H9 (cell line): ENCODE measurements around the gene RAB30. TPM values are rescaled to one million over a fixed set of nuclear protein-coding genes. Genes with fewer than 3 reads are reported as not detected.

Source experiments
- DNase-seq: peaks from one replicate; pipeline ENCODE4 v3.0.0-alpha.2; 2017
- H2AFZ ChIP-seq: one replicate; pipeline ENCODE4 v1.6.1; 2013; ENCODE audit warnings: mild to moderate bottlenecking, low read length, control low read depth, moderate library complexity
- H2AK5ac ChIP-seq: 2 replicates; pipeline ENCODE4 v1.6.1; 2013; ENCODE audit warnings: low read length, control low read depth, mixed read lengths; ENCODE audit not compliant: insufficient read length
- H2BK120ac ChIP-seq: one replicate; pipeline ENCODE4 v1.6.1; 2013; ENCODE audit warnings: low read depth, mild to moderate bottlenecking, low read length, control low read depth, inconsistent platforms; ENCODE audit not compliant: poor library complexity, severe bottlenecking
- H2BK12ac ChIP-seq: 2 replicates; pipeline ENCODE4 v1.6.1; 2013; ENCODE audit warnings: low read length, control low read depth, mixed read lengths, low read depth; ENCODE audit not compliant: insufficient read length
- H2BK15ac ChIP-seq: 2 replicates; pipeline ENCODE4 v1.6.1; 2013; ENCODE audit warnings: low read depth, low read length, control low read depth
- H2BK20ac ChIP-seq: one replicate; pipeline ENCODE4 v1.6.1; 2013; ENCODE audit warnings: low read depth, mild to moderate bottlenecking, low read length, control low read depth, inconsistent platforms; ENCODE audit not compliant: poor library complexity, severe bottlenecking
- H2BK5ac ChIP-seq: 2 replicates; pipeline ENCODE4 v1.6.1; 2013; ENCODE audit warnings: low read length, control low read depth, mixed read lengths; ENCODE audit not compliant: insufficient read length
- H3K14ac ChIP-seq: 2 replicates; pipeline ENCODE4 v1.6.1; 2013; ENCODE audit warnings: low read length, control low read depth; ENCODE audit not compliant: insufficient read depth
- H3K18ac ChIP-seq: 2 replicates; pipeline ENCODE4 v1.6.1; 2013; ENCODE audit warnings: low read depth, mild to moderate bottlenecking, mixed read lengths, low read length, control low read depth; ENCODE audit not compliant: insufficient read length
- H3K23ac ChIP-seq: 2 replicates; pipeline ENCODE4 v1.6.1; 2013; ENCODE audit warnings: low read length, control low read depth, mixed read lengths, low read depth; ENCODE audit not compliant: insufficient read length
- H3K23me2 ChIP-seq: 2 replicates; pipeline ENCODE4 v1.6.1; 2013; ENCODE audit warnings: low read depth, mild to moderate bottlenecking, mixed read lengths, low read length, control low read depth; ENCODE audit not compliant: insufficient read length, poor library complexity, severe bottlenecking
- H3K27ac ChIP-seq: 2 replicates; pipeline ENCODE4 v1.5.1; 2013; ENCODE audit warnings: low read length, control low read depth, mixed read lengths, low read depth; ENCODE audit not compliant: insufficient read length
- H3K27me3 ChIP-seq: 2 replicates; pipeline ENCODE4 v1.6.1; 2013; ENCODE audit warnings: low read length, control low read depth, inconsistent platforms; ENCODE audit not compliant: insufficient read depth
- H3K4ac ChIP-seq: 2 replicates; pipeline ENCODE4 v1.6.1; 2013; ENCODE audit warnings: low read depth, mild to moderate bottlenecking, control low read depth, inconsistent platforms, low read length, moderate library complexity
- H3K4me1 ChIP-seq: 2 replicates; pipeline ENCODE4 v1.6.1; 2013; ENCODE audit warnings: low read length, control low read depth, inconsistent platforms; ENCODE audit not compliant: insufficient read depth
- H3K4me2 ChIP-seq: 2 replicates; pipeline ENCODE4 v1.6.1; 2013; ENCODE audit warnings: low read length, control low read depth, mixed read lengths; ENCODE audit not compliant: insufficient read length, insufficient read depth
- H3K56ac ChIP-seq: 2 replicates; pipeline ENCODE4 v1.6.1; 2013; ENCODE audit warnings: low read depth, mild to moderate bottlenecking, mixed read lengths, low read length, control low read depth; ENCODE audit not compliant: insufficient read length
- H3K79me1 ChIP-seq: 2 replicates; pipeline ENCODE4 v1.6.1; 2013; ENCODE audit warnings: low read depth, mild to moderate bottlenecking, moderate library complexity, low read length, control low read depth, inconsistent platforms; ENCODE audit not compliant: insufficient read depth, poor library complexity, severe bottlenecking
- H3K79me2 ChIP-seq: 2 replicates; pipeline ENCODE4 v1.6.1; 2013; ENCODE audit warnings: low read length, control low read depth, inconsistent platforms; ENCODE audit not compliant: insufficient read depth
- H3K9ac ChIP-seq: 2 replicates; pipeline ENCODE4 v1.6.1; 2013; ENCODE audit warnings: low read length, control low read depth, mixed read lengths; ENCODE audit not compliant: insufficient read length; ENCODE audit errors: extremely low read depth
- H3K9me3 ChIP-seq: one replicate; pipeline ENCODE4 v1.6.1; 2013; ENCODE audit warnings: low read depth, low read length, inconsistent platforms; ENCODE audit not compliant: control insufficient read depth
- H3T11ph ChIP-seq: one replicate; pipeline ENCODE4 v1.6.1; 2013; ENCODE audit warnings: mild to moderate bottlenecking, low read length, control low read depth, inconsistent platforms
- H4K20me1 ChIP-seq: one replicate; pipeline ENCODE4 v1.6.1; 2013; ENCODE audit not compliant: control insufficient read depth, insufficient read length, insufficient read depth
- H4K5ac ChIP-seq: 2 replicates; pipeline ENCODE4 v1.6.1; 2013; ENCODE audit warnings: low read depth, mild to moderate bottlenecking, mixed read lengths, low read length, control low read depth; ENCODE audit not compliant: insufficient read length
- H4K8ac ChIP-seq: replicated peaks from 2 replicates; pipeline ENCODE4 v1.6.1; 2013; ENCODE audit warnings: low read length, control low read depth, mixed read lengths, low read depth; ENCODE audit not compliant: insufficient read length
- H4K91ac ChIP-seq: 2 replicates; pipeline ENCODE4 v1.6.1; 2013; ENCODE audit warnings: low read depth, mild to moderate bottlenecking, moderate library complexity, mixed read lengths, low read length, control low read depth; ENCODE audit not compliant: insufficient read length
- H3K27ac Mint-ChIP-seq, 3 experiments: 2 replicates in 2 of 3; 3 replicates in 1 of 3; pipeline ENCODE4 v1.8.0; 2020 to 2021; ENCODE audit warnings: mixed read lengths in 3 of 3, mild to moderate bottlenecking in 1 of 3, moderate library complexity in 1 of 3
- H3K27me3 Mint-ChIP-seq: 2 replicates; pipeline ENCODE4 v1.8.0; 2021; ENCODE audit warnings: low read depth, mild to moderate bottlenecking, moderate library complexity, mixed read lengths
- H3K36me3 Mint-ChIP-seq, 3 experiments: 2 replicates in 2 of 3; 3 replicates in 1 of 3; pipeline ENCODE4 v1.8.0; 2020 to 2021; ENCODE audit warnings: low read depth in 3 of 3, mixed read lengths in 3 of 3; ENCODE audit not compliant: insufficient read depth in 1 of 3
- H3K4me1 Mint-ChIP-seq, 2 experiments: 2 replicates each; pipeline ENCODE4 v1.8.0; 2020; ENCODE audit warnings: mixed read lengths in 2 of 2
- H3K4me3 Mint-ChIP-seq, 2 experiments: 2 replicates in 1 of 2; 3 replicates in 1 of 2; pipeline ENCODE4 v1.8.0; 2020 to 2021; ENCODE audit warnings: mild to moderate bottlenecking in 2 of 2, mixed read lengths in 2 of 2, moderate library complexity in 1 of 2
- H3K9me3 Mint-ChIP-seq, 2 experiments: 2 replicates in 1 of 2; 3 replicates in 1 of 2; pipeline ENCODE4 v1.8.0; 2020; ENCODE audit warnings: mild to moderate bottlenecking in 2 of 2, mixed read lengths in 2 of 2, moderate library complexity in 1 of 2
- CTCF ChIP-seq: fragments of 200-600 bp; sonication (generic); conservative IDR thresholded peaks from 3 replicates; pipeline ENCODE4 v1.8.0; 2021; ENCODE audit warnings: antibody characterized with exemption, mild to moderate bottlenecking
- WGBS: extraction: QIAGEN DNeasy Blood & Tissue Kit; methylation state at CpG from one replicate; pipeline ENCODE4 v1.1.7; 2013; ENCODE audit warnings: missing lambda C conversion rate, low lambda C conversion rate, mixed read lengths; ENCODE audit not compliant: insufficient read length; ENCODE audit errors: extremely low coverage; 5-methylcytosine and 5-hydroxymethylcytosine counted together
- total RNA-seq: library from RNA; stranded (reverse); gene quantifications from 2 replicates; pipeline ENCODE4 v1.2.1, GENCODE V29; 2021

Gene RAB30
- total RNA-seq, 1 experiment from 2014 or later, result 4.8 TPM

DNA sequence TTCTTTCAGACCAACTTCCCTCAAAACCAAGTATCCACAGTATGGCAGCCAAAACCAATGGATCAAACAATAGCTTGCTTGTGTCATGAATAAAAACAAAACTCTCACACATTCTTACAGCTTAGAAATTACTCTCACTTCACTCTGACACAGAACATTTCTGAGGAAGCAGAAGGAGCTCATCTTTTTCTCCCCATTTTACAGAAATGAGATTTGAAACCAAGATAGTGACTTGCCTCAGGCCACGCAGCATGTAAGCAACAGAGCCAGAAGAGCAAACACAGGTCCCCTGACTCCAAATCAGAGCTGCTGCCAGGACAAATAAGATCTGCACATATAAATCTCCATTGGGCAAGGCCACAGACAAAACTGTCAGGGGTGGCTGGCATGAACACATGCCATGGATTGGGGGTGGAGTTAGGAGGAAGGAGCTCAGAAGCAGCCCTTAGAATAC, 64.8 kb downstream of the RAB30 start:
- Histone ChIP-seq H3K4me2 (no peak overlapping the region), H4K20me1 (peaks cover 2% of the 10 kb centered on the region), H3K79me2 (no peaks in the 10 kb centered on the region), H3K79me1 (no peaks in the 10 kb centered on the region), H2AFZ (no peak overlapping the region), H3K4ac (no peak overlapping the region), H3T11ph (no peak overlapping the region), H3K4me1 (no peaks in the 10 kb centered on the region; the same call in 1 of the 2 replicates), H3K27me3 (no peaks in the 10 kb centered on the region), H3K23ac (no peak overlapping the region), H2BK12ac (no peak overlapping the region), H3K18ac (no peak overlapping the region), H3K9ac (no peak overlapping the region), H3K23me2 (no peaks in the 10 kb centered on the region), H2BK15ac (no peak overlapping the region), H4K5ac (no peak overlapping the region), H3K9me3 (no peaks in the 10 kb centered on the region), H2BK5ac (no peak overlapping the region), H3K27ac (no peak overlapping the region), H3K56ac (no peak overlapping the region), H4K91ac (no peak overlapping the region), H2BK20ac (no peak overlapping the region), H3K14ac (no peak overlapping the region), H2AK5ac (no peak overlapping the region), H2BK120ac (no peak overlapping the region), H4K8ac (no peak overlapping the region)
- Mint-ChIP-seq H3K4me3 (no peak overlapping the region), H3K27ac (no peak overlapping the region; a peak in 1 of 7 replicates), H3K9me3 (no peaks in the 10 kb centered on the region), H3K27me3 (no peaks in the 10 kb centered on the region), H3K4me1 (peaks cover 13 to 19% of the 10 kb centered on the region in 2 experiments), H3K36me3 (no peaks in the 10 kb centered on the region)
- no CpG with 5 or more reads among the region's 1 CpG for WGBS
- DNase-seq, result no peak
- no peak for TF ChIP-seq CTCF
